ENCODE results near the gene SEC22B. TPM values are rescaled to one million over a fixed set of nuclear protein-coding genes. Genes with fewer than 3 reads are reported as not detected.
"Not testable (repeated sequence)": the region's sequence is repeated elsewhere in the genome, so short reads cannot be mapped to it uniquely, and the experiment has no call there.

Gene SEC22B
- total RNA-seq, 1 donor, result 15.9 TPM

- DNase-seq (ENCODE audit: low read depth in 2 of 3, low spot score in 2 of 3), result not testable (repeated sequence)
Measured at GRCh38 chr1:120120525-120120924, 55.8 kb downstream of the SEC22B start.

- peak in 2 of 3 donors; percentile 8 to 17 for DNase-seq (ENCODE audit: low read depth in 2 of 3, low spot score in 2 of 3)
Measured at GRCh38 chr1:120117371-120118177, 58.7 kb downstream of the SEC22B start.

DNA sequence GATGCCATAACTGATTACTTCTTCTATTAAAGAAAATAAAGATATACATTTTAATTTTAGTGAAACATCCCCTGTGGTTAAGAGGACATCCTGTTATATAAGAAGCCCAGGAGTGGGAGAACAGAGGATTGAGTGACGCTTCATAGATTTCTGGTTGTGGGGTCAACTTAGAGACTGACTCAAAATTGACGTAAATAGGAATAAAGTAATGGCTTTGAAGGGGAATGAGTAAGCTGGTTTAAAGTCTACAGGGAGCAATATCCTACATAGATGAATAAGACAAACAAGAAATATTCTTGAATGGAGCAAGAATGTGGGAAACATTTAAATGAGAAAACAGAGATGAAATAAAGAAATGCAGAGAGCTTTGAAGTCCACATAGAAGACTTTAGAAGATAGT, 60.2 kb downstream of the SEC22B start:
- DNase-seq (ENCODE audit: low read depth in 2 of 3, low spot score in 2 of 3), result not testable (repeated sequence)

GRCh38 chr1:120113134-120113533, 63.2 kb downstream of the SEC22B start:
- not testable (repeated sequence) for DNase-seq (ENCODE audit: low read depth in 2 of 3, low spot score in 2 of 3)

DNA sequence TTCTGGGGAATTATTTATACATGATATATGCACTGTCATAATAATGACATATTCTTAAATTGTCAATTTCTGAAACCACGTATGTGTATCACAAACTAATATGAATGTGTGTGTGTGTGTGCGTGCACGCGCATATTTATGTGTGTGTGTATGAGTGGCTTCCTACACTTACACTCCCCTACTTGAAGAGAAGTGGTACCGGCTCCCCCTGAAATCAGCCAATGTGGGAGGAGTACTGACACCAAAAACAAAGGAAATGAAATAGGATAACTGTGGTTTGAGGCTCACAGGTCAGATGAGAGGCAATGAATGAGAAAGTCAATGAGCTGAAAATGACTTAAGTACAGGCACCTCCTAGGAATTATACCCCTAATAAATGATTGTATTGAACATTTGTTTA, 64.1 kb downstream of the SEC22B start:
- DNase-seq (ENCODE audit: low read depth in 2 of 3, low spot score in 2 of 3), result not testable (repeated sequence)

DNA sequence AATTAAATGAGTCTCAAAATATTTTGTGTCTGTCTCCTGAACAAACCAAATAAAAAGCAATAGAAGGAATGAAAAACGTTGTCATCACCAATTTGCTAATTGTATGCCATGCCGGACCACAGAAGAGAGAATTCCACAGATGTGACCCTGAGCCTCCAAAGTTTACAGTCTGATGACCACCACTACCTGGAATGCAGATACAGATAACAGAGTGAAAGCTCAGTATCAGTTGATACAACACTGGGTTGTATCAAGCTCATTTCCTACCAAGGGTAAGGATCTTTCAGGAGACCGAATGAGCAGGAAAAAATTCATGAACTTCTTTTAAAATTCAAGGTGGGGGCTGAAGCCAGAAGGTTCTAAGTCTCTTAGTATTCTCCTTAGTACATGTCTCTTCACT, 64.5 kb downstream of the SEC22B start:
- not testable (repeated sequence) for DNase-seq (ENCODE audit: low read depth in 2 of 3, low spot score in 2 of 3)

GRCh38 chr1:120111008-120111407, 65.3 kb downstream of the SEC22B start:
- DNase-seq (ENCODE audit: low read depth in 2 of 3, low spot score in 2 of 3), result not testable (repeated sequence)

GRCh38 chr1:120109656-120110055, 66.7 kb downstream of the SEC22B start:
- DNase-seq (ENCODE audit: low read depth in 2 of 3, low spot score in 2 of 3), result not testable (repeated sequence)

DNA sequence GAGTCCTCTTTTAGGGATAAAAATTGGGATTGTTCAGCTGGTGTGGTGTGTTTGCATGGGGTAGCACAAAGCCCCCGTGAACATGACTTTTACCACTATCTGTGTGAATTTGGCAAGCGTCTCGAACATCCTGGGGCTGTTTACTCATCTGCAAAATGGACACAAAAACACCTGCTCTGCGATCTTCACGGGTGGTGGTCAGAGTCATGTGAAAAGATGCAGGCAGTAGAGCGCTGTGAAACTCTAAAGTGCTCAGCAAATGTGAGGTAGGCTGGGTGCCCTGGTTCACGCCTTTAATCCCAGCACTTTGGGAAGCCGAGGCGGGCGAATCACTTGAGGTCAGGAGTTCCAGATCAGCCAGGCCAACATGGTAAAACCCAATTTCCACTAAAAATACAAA, 67.1 kb downstream of the SEC22B start:
- DNase-seq (ENCODE audit: low read depth in 2 of 3, low spot score in 2 of 3), result not testable (repeated sequence)

- DNase-seq (ENCODE audit: low read depth in 2 of 3, low spot score in 2 of 3), result not testable (repeated sequence)
Measured at GRCh38 chr1:120105288-120105687, 71.0 kb downstream of the SEC22B start.

- DNase-seq (ENCODE audit: low read depth in 2 of 3, low spot score in 2 of 3), result not testable (repeated sequence)
Measured at GRCh38 chr1:120103768-120104167, 72.6 kb downstream of the SEC22B start.

DNA sequence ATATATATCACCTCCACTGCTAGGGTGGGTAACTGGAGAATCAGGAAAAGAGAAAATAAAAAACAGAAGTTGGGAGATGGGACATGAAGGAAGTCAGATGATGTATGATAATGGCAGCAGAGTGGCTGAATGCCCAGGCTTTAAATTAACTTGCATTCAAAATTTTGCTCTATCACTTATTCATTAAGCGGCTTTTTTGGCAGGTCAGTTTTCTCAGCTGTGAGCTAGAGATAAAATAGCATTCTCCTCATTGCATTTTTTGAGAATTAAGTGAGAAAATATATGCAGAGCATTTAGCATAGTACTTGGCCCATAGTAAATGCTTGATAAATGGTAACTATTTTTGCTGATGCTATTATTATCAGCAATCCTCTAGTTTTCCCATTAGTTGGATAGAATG, 74.7 kb downstream of the SEC22B start:
- not testable (repeated sequence) for DNase-seq (ENCODE audit: low read depth in 2 of 3, low spot score in 2 of 3)

Small RNA genes lying within 50 kb of the gene (small RNA-seq; reads per million reads assigned to genes)
- not detected for gene RNU6-465P

Other genes starting within 250 kb of the SEC22B start
- gene NOTCH2, start 106.9 kb downstream of the SEC22B start, total RNA-seq, result 119 TPM
- gene NBPF8, start 238.5 kb upstream of the SEC22B start, total RNA-seq, result 15.3 TPM

Measured in hematopoietic multipotent progenitor cell (in vitro differentiated cells).